Thymus (tissue), 11 donors: ENCODE data around the gene SLC25A13. TPM values are rescaled to one million over a fixed set of nuclear protein-coding genes. Genes with fewer than 3 reads are reported as not detected.
A peak's percentile ranks its signal among the peaks of the same experiment; 100 is the strongest.

Source experiments
- DNase-seq, 9 donors: peaks; one replicate each; pipeline ENCODE4 v3.0.0-alpha.2; 2013; ENCODE audit warnings: low spot score in 9 of 9, low read depth in 6 of 9, missing footprints in 1 of 9
- H3K27ac ChIP-seq, 2 donors: one replicate each; pipeline ENCODE4 v1.5.1; 2013; ENCODE audit warnings: control low read depth in 1 of 2, low read depth in 1 of 2, low read length in 1 of 2, mild to moderate bottlenecking in 1 of 2, moderate library complexity in 1 of 2
- H3K27me3 ChIP-seq, 2 donors: one replicate each; pipeline ENCODE4 v1.5.1; 2013; ENCODE audit warnings: low read length in 1 of 2; ENCODE audit not compliant: control insufficient read depth in 2 of 2, insufficient read depth in 1 of 2
- H3K36me3 ChIP-seq, 2 donors: one replicate each; pipeline ENCODE4 v1.5.1; 2013; ENCODE audit warnings: low read length in 1 of 2, mild to moderate bottlenecking in 1 of 2, moderate library complexity in 1 of 2; ENCODE audit not compliant: control insufficient read depth in 2 of 2, insufficient read depth in 2 of 2
- H3K4me1 ChIP-seq, 2 donors: one replicate each; pipeline ENCODE4 v1.5.1; 2013; ENCODE audit warnings: low read length in 2 of 2; ENCODE audit not compliant: control insufficient read depth in 2 of 2, insufficient read depth in 2 of 2
- H3K4me3 ChIP-seq, 2 donors: one replicate each; pipeline ENCODE4 v1.5.1; 2013; ENCODE audit warnings: low read length in 2 of 2, control low read depth in 1 of 2, mild to moderate bottlenecking in 1 of 2
- H3K9me3 ChIP-seq, 2 donors: one replicate each; pipeline ENCODE4 v1.5.1; 2013; ENCODE audit warnings: low read length in 1 of 2, mild to moderate bottlenecking in 1 of 2; ENCODE audit not compliant: control insufficient read depth in 2 of 2, insufficient read depth in 1 of 2
- WGBS: extraction: QIAGEN DNeasy Blood & Tissue Kit; methylation state at CpG from one replicate; pipeline ENCODE4 v1.1.7; 2013; 5-methylcytosine and 5-hydroxymethylcytosine counted together
- polyA plus RNA-seq: library from polyadenylated mRNA; stranded (reverse); fragments of 200-250 nt; gene quantifications from one replicate; pipeline ENCODE4 v1.2.3, GENCODE V29; 2013
- total RNA-seq: library from RNA; stranded (reverse); fragments of 120-200 nt; gene quantifications from one replicate; pipeline ENCODE4 v1.2.4, GENCODE V29; 2013
- donor health status: healthy.

The SLC25A13 gene
- total and polyA plus RNA-seq, 2 donors = 9.7 to 10.9 TPM

- Histone ChIP-seq H3K27me3 (no peaks in the 10 kb centered on the region), H3K4me3 (no peak overlapping the region), H3K4me1 (no peaks in the 10 kb centered on the region), H3K9me3 (peaks cover 0 to 4% of the 10 kb centered on the region in 2 donors), H3K27ac (no peak overlapping the region), H3K36me3 (no peaks in the 10 kb centered on the region)
- no peak for DNase-seq
- 97% methylated on average over 5 of the region's 5 CpGs for WGBS
These were observed 88.3 kb downstream of the SLC25A13 start for GRCh38 chr7:96233528-96234154.

DNA sequence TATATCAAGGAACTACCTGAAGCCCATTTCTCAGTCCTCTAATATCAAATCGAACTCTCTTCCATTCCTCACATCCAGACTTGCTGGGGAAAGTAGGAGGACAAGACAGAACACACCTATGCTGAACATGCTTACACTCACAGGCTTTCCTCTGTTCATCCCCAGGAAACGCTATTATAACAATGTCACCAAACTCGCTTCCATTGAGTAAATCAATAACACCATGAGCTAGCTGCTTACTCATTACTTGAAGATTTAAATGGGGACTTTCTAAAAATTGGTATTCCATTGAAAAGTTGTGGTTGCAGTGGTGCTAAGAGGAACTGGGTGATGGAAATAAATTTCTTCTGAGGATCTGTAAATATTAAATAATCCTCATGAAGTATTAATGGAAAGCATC, 88.8 kb downstream of the SLC25A13 start:
- Histone ChIP-seq H3K9me3 (peaks cover 0 to 8% of the 10 kb centered on the region in 2 donors), H3K27ac (no peak overlapping the region), H3K27me3 (no peaks in the 10 kb centered on the region), H3K4me3 (no peak overlapping the region), H3K4me1 (no peaks in the 10 kb centered on the region), H3K36me3 (no peaks in the 10 kb centered on the region)
- no peak for DNase-seq
- 97% methylated on average over 3 of the region's 3 CpGs for WGBS

GRCh38 chr7:96228760-96229159, 93.1 kb downstream of the SLC25A13 start:
- H3K4me1 ChIP-seq = no peaks in the 10 kb centered on the region
- H3K27me3 ChIP-seq = no peaks in the 10 kb centered on the region
- WGBS = 97% methylated on average over 22 of the region's 22 CpGs
- no peak for DNase-seq
- H3K4me3 ChIP-seq = no peak overlapping the region
- no peak overlapping the region for H3K27ac ChIP-seq
- H3K36me3 ChIP-seq = no peaks in the 10 kb centered on the region
- H3K9me3 ChIP-seq = peaks cover 0 to 8% of the 10 kb centered on the region in 2 donors

DNA sequence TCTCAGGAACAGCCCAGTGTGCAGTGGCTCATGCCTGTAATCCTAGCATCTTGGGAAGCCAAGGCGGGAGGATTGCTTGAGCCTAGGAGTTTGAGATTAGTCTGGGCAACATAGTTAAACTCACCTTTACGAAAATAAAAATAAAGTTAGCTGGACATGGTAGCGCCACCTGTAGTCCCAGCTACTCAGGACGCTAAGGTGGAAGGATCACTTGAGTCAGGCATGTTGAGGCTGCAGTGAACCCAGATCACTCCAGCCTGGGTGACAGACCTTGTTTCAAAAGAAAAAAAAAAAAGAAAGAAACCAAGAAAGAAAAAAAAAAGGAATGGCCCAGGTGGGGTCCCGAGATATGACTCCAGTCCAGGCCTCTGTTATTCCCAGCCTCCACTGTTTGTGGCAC, 96.6 kb downstream of the SLC25A13 start:
- no peak for DNase-seq
- Histone ChIP-seq H3K9me3 (peaks cover 0 to 8% of the 10 kb centered on the region in 2 donors), H3K36me3 (no peaks in the 10 kb centered on the region), H3K4me3 (no peak overlapping the region), H3K27me3 (no peaks in the 10 kb centered on the region), H3K27ac (no peak overlapping the region), H3K4me1 (no peaks in the 10 kb centered on the region)
- WGBS = 98% methylated on average over 5 of the region's 5 CpGs

DNA sequence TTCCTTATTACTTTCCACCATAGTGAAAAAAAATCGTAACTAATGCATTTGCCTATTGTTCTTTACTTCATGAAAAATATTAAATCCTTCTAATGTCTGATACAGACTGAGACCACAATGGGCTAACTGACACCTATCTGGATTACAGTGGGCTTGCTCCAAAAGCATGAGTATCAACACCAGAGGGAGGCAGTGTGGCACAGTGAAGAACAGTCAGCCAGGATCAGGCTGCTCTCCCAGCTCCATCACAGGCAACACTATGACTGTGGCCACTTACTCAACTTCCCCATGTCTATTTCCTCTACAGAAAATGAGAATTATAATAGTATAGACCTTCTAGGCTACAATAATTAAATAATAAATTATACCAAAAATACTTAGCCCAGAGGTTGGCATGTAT, 97.2 kb downstream of the SLC25A13 start:
- H3K9me3 ChIP-seq = peaks cover 0 to 8% of the 10 kb centered on the region in 2 donors
- H3K4me3 ChIP-seq = no peak overlapping the region
- H3K4me1 ChIP-seq = no peaks in the 10 kb centered on the region
- 97% methylated on average over 1 of the region's 1 CpG for WGBS
- H3K36me3 ChIP-seq = no peaks in the 10 kb centered on the region
- no peaks in the 10 kb centered on the region for H3K27me3 ChIP-seq
- peak in 4 of 9 donors; percentile 4 to 37 (median 18) for DNase-seq
- H3K27ac ChIP-seq = no peak overlapping the region

GRCh38 chr7:96224073-96224472, 97.8 kb downstream of the SLC25A13 start:
- Histone ChIP-seq H3K27me3 (no peaks in the 10 kb centered on the region), H3K4me1 (no peaks in the 10 kb centered on the region), H3K4me3 (no peak overlapping the region), H3K27ac (no peak overlapping the region), H3K9me3 (peaks cover 0 to 8% of the 10 kb centered on the region in 2 donors), H3K36me3 (no peaks in the 10 kb centered on the region)
- DNase-seq = no peak
- WGBS = 95% methylated on average over 3 of the region's 3 CpGs

GRCh38 chr7:96221888-96222287, 100.0 kb downstream of the SLC25A13 start:
- 98% methylated on average over 5 of the region's 5 CpGs for WGBS
- H3K27ac ChIP-seq = no peak overlapping the region
- H3K27me3 ChIP-seq = no peaks in the 10 kb centered on the region
- no peaks in the 10 kb centered on the region for H3K9me3 ChIP-seq
- no peak for DNase-seq
- no peak overlapping the region for H3K4me3 ChIP-seq
- H3K36me3 ChIP-seq = no peaks in the 10 kb centered on the region
- H3K4me1 ChIP-seq = no peaks in the 10 kb centered on the region

DNA sequence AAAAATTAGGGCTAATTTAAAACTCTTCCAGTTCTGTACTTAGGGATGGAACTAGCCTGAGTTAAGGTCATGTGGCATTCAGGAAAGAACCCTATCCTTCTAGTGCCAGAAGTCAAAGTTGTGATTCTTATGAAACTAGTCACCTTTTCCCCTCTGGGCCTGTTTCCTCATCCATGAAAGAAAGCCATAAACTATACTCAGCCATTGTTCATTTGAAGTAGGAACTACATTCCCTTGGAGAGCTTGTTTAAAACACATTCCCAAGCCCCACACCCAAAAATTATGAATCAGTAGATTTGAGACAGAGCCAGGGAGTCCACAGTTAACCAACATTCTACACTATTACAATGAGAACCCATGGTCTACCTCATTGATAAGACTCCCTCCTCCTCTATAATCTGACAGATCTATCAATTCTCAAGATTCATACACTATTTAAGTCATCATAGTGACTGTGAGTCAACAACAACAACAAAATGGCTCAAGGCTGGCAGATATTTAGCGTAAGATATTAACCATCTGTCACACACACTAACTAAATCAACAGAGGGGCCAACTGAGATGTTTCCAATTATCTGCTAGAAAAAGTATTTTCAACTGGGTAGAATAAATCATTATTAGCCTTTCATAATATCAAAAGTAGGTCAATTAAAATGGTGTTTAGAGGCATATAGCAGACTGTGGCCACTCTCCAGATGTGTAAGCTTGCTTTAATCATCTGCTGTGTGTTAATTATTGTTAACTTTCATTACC, 102.3 kb downstream of the SLC25A13 start:
- 99% methylated on average over 1 of the region's 1 CpG for WGBS
- H3K9me3 ChIP-seq = no peaks in the 10 kb centered on the region
- no peaks in the 10 kb centered on the region for H3K36me3 ChIP-seq
- H3K27ac ChIP-seq = no peak overlapping the region
- no peak for DNase-seq
- no peak overlapping the region for H3K4me3 ChIP-seq
- H3K27me3 ChIP-seq = no peaks in the 10 kb centered on the region
- H3K4me1 ChIP-seq = no peaks in the 10 kb centered on the region

- Histone ChIP-seq H3K9me3 (no peaks in the 10 kb centered on the region), H3K27ac (no peak overlapping the region), H3K4me3 (no peak overlapping the region), H3K27me3 (no peaks in the 10 kb centered on the region), H3K36me3 (no peaks in the 10 kb centered on the region), H3K4me1 (no peaks in the 10 kb centered on the region)
- WGBS = 71% methylated on average over 4 of the region's 4 CpGs
- no peak for DNase-seq
These were observed 103.1 kb downstream of the SLC25A13 start for GRCh38 chr7:96218664-96219243.
